ENCODE measurements around the gene AREL1. TPM values are rescaled to one million over a fixed set of nuclear protein-coding genes. Genes with fewer than 3 reads are reported as not detected.

The AREL1 gene
- total and polyA plus RNA-seq, 8 donors = 26.0 to 42.6 (median 28.3) TPM

DNA sequence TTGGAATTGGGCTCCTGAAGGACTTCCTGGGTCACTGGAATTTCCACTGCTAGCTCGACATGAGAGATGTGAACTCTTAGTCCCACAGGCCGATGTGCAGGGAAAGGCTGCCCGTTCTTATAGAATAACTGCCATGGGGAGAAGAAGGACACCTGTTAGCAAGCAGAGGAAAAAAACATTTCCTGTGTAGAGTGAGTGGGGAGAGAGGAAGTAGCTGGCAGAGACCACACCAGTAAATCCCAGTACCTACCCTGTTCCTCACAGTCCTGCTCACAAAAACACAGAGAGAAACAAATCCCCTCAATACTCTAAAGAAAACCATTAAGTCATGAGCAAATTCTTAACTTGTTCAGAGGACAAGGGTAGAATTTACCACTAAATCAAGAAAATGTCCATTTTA lies 29.5 kb downstream of the AREL1 start:
- Histone ChIP-seq H3K9me3 (no peaks in the 10 kb centered on the region), H3K36me3 (peaks cover 0 to 78% of the 10 kb centered on the region in 2 donors), H3K4me3 (no peak overlapping the region), H3K4me1 (peaks cover 0 to 25% of the 10 kb centered on the region in 2 donors), H3K27ac (peak overlapping the region in 1 of 2 donors; percentile 78), H3K27me3 (no peaks in the 10 kb centered on the region)
- TF ChIP-seq, protein P1, sequence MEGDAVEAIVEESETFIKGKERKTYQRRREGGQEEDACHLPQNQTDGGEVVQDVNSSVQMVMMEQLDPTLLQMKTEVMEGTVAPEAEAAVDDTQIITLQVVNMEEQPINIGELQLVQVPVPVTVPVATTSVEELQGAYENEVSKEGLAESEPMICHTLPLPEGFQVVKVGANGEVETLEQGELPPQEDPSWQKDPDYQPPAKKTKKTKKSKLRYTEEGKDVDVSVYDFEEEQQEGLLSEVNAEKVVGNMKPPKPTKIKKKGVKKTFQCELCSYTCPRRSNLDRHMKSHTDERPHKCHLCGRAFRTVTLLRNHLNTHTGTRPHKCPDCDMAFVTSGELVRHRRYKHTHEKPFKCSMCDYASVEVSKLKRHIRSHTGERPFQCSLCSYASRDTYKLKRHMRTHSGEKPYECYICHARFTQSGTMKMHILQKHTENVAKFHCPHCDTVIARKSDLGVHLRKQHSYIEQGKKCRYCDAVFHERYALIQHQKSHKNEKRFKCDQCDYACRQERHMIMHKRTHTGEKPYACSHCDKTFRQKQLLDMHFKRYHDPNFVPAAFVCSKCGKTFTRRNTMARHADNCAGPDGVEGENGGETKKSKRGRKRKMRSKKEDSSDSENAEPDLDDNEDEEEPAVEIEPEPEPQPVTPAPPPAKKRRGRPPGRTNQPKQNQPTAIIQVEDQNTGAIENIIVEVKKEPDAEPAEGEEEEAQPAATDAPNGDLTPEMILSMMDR (IDR thresholded peaks at IDR 0.05) = no peak
- DNase-seq = no peak
- no peak for ATAC-seq
- intact Hi-C loops (cut with DNase I) = no loop called here

DNA sequence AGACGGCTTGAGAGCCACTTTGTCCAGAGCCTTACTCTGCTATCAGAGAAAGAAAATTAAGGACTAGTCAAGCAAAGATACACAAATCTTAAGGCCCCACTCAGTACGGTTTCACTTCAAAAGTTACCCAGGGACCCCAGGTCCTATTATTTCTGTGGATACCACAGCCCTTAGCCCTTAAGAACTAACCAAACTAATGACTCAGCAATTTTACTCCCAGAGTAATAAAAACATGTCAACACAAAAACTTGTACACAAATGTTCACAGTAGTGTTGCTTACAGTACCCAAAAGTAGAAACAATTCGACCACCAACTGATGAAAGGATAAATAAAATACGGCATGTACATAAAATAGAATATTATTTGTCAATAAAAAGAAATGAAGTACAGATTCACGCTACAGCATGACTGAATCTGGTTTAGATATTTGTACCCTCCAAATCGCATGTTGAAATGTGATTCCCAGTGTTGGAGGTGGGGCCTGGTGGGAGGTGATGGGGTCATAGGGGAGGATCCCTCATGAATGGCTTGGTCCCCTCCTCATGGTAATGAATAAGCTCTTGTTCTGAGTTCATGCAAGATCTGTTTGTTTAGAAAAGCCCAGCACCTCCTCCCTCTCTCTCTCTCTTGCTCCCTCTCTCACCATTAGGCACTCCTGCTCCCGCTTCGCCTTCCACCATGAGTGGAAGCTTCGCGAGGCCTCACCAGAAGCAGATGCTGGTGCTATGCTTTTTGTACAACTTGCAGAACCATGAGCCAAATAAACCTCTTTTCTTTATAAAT lies 30.5 kb downstream of the AREL1 start:
- Histone ChIP-seq H3K27me3 (no peaks in the 10 kb centered on the region), H3K27ac (no peak overlapping the region), H3K4me1 (peaks cover 0 to 25% of the 10 kb centered on the region in 2 donors), H3K9me3 (no peaks in the 10 kb centered on the region), H3K36me3 (peaks cover 0 to 78% of the 10 kb centered on the region in 2 donors), H3K4me3 (no peak overlapping the region)
- intact Hi-C loops (cut with DNase I) = no loop called here
- DNase-seq (no peak), ATAC-seq (no peak)
- TF ChIP-seq, protein P1 (IDR thresholded peaks at IDR 0.05) = no peak

DNA sequence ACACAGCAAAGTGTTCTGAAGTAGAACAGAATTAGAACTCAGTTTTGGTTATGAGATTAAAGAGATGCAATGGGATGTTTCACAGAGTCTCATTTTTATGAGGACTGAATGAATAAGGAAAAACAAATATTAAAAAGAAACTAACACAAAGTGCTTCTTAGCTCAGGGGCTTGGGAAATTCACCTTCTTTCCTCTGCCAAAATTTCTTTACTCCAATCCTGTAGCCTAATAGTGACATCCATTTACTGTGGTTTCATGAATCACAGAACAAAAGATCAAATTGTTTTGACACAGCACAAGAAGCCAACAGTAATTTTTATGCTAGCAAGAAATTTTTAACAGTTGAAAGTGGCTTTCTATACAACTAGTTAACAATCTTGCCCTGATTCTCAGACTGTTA lies 37.7 kb downstream of the AREL1 start:
- Histone ChIP-seq H3K36me3 (peaks cover 0 to 96% of the 10 kb centered on the region in 2 donors), H3K4me3 (no peak overlapping the region), H3K4me1 (no peaks in the 10 kb centered on the region), H3K27ac (no peak overlapping the region), H3K9me3 (no peaks in the 10 kb centered on the region), H3K27me3 (no peaks in the 10 kb centered on the region)
- ATAC-seq (no peak), DNase-seq (no peak)
- intact Hi-C loops (cut with DNase I) = no loop called here
- TF ChIP-seq, protein P1 (IDR thresholded peaks at IDR 0.05) = no peak

DNA sequence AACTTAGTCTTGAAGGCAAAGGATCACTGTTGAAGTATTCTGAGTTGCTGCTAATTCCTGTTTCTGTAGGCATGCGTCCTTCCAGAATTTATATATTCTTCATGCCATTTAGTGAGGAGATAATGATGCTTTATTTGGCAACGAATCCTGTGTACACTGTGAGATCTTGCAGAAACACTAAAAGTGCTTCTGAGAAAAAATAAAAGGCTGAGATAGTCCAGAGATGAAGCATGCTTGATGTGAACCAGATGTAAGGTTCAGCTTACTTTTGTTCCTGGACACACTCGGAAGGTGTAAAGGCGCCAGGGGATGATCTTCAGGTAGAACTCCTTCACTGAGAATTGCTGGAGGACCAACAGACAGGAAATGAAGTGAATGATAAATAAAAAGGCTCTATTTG lies 39.1 kb downstream of the AREL1 start:
- peaks cover 0 to 97% of the 10 kb centered on the region in 2 donors for H3K36me3 ChIP-seq
- intact Hi-C loops (cut with DNase I) = no loop called here

DNA sequence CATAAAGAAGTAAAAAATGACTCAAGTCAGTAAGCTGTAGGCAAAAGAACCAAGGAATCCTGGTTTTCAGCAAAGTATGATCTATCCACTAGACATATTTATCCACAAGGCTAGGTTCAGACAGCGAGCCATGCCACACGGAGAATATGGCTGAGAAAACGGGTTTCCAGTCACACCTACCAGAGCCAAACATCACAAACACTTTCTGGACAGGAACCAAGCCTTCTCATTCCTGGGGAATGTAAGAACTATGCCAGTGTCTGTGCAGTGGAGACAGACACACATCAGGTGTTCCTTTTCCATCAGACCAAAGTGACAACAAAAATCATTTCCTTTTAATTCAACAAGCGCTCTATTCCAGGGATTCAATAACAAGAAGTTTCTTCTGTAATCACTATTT lies 41.1 kb downstream of the AREL1 start:
- Histone ChIP-seq H3K27ac (peak overlapping the region in 1 of 2 donors; percentile 16), H3K4me1 (no peaks in the 10 kb centered on the region), H3K9me3 (no peaks in the 10 kb centered on the region), H3K27me3 (no peaks in the 10 kb centered on the region), H3K36me3 (peaks cover 0 to 100% of the 10 kb centered on the region in 2 donors), H3K4me3 (no peak overlapping the region)
- ATAC-seq (peak; percentile 37), DNase-seq (no peak)
- intact Hi-C loops (cut with DNase I) = no loop called here
- TF ChIP-seq, protein P1 (IDR thresholded peaks at IDR 0.05) = no peak

More for the DNA sequence above, 39.1 kb downstream of the AREL1 start:
- no peaks in the 10 kb centered on the region for H3K27me3 ChIP-seq
- no peak overlapping the region for H3K27ac ChIP-seq
- TF ChIP-seq, protein P1 (IDR thresholded peaks at IDR 0.05) = no peak
- no peaks in the 10 kb centered on the region for H3K9me3 ChIP-seq
- ATAC-seq (no peak), DNase-seq (no peak)
- H3K4me3 ChIP-seq = no peak overlapping the region
- no peaks in the 10 kb centered on the region for H3K4me1 ChIP-seq

Data from left lung (tissue), 10 donors.